ENCODE results near the gene CTTNBP2.

The CTTNBP2 gene

GRCh38 chr7:117682681-117683385 lies 190.4 kb downstream of the CTTNBP2 start:
- TF ChIP-seq CTCF (IDR thresholded peaks at IDR 0.05; ENCODE audit: low read depth, low read length) = no peak
- no peak overlapping the region for H3K4me3 ChIP-seq (ENCODE audit: low read depth, low read length)

- no peak for TF ChIP-seq CTCF (IDR thresholded peaks at IDR 0.05; ENCODE audit: low read depth, low read length)
- H3K4me3 ChIP-seq (ENCODE audit: low read depth, low read length) = no peak overlapping the region
Observed at GRCh38 chr7:117679120-117679519, 194.1 kb downstream of the CTTNBP2 start.

GRCh38 chr7:117675497-117676435 lies 197.5 kb downstream of the CTTNBP2 start:
- H3K4me3 ChIP-seq (ENCODE audit: low read depth, low read length) = no peak overlapping the region
- TF ChIP-seq CTCF (IDR thresholded peaks at IDR 0.05; ENCODE audit: low read depth, low read length) = no peak

GRCh38 chr7:117674617-117675016 lies 198.6 kb downstream of the CTTNBP2 start:
- TF ChIP-seq CTCF (IDR thresholded peaks at IDR 0.05; ENCODE audit: low read depth, low read length) = no peak
- H3K4me3 ChIP-seq (ENCODE audit: low read depth, low read length) = no peak overlapping the region

GRCh38 chr7:117673839-117674238 lies 199.4 kb downstream of the CTTNBP2 start:
- H3K4me3 ChIP-seq (ENCODE audit: low read depth, low read length) = no peak overlapping the region
- no peak for TF ChIP-seq CTCF (IDR thresholded peaks at IDR 0.05; ENCODE audit: low read depth, low read length)

GRCh38 chr7:117673367-117673766 lies 199.9 kb downstream of the CTTNBP2 start:
- TF ChIP-seq CTCF (IDR thresholded peaks at IDR 0.05; ENCODE audit: low read depth, low read length) = no peak
- H3K4me3 ChIP-seq (ENCODE audit: low read depth, low read length) = no peak overlapping the region

- H3K4me3 ChIP-seq (ENCODE audit: low read depth, low read length) = no peak overlapping the region
- no peak for TF ChIP-seq CTCF (IDR thresholded peaks at IDR 0.05; ENCODE audit: low read depth, low read length)
Observed at GRCh38 chr7:117672453-117672852, 200.8 kb downstream of the CTTNBP2 start.
